ENCODE data around the gene CERKL.

CERKL gene

DNA sequence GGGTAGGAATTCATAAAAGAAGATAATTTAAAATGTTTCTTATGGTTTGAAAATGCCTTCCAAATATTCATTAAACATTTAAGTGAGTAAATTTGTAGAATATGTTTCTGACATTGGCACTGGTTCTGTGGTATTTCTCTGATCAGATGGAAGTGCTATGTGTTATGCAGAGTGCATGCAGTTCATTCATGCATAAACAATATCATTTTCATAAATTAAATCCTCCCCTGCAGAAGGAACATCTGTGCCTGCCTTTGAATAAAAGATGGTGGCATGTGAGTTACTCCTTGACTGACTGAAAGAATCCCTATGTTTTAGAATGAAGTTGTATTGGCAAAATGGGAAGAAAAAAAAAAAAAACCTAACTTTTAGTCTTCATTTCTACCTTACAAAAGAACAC lies 17.6 kb upstream of the CERKL start:
- TF ChIP-seq, protein P1, sequence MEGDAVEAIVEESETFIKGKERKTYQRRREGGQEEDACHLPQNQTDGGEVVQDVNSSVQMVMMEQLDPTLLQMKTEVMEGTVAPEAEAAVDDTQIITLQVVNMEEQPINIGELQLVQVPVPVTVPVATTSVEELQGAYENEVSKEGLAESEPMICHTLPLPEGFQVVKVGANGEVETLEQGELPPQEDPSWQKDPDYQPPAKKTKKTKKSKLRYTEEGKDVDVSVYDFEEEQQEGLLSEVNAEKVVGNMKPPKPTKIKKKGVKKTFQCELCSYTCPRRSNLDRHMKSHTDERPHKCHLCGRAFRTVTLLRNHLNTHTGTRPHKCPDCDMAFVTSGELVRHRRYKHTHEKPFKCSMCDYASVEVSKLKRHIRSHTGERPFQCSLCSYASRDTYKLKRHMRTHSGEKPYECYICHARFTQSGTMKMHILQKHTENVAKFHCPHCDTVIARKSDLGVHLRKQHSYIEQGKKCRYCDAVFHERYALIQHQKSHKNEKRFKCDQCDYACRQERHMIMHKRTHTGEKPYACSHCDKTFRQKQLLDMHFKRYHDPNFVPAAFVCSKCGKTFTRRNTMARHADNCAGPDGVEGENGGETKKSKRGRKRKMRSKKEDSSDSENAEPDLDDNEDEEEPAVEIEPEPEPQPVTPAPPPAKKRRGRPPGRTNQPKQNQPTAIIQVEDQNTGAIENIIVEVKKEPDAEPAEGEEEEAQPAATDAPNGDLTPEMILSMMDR (conservative IDR thresholded peaks at IDR 0.05; ENCODE audit: low read length) = no peak
- no peak for TF ChIP-seq EZH2phosphoT487 (IDR thresholded peaks at IDR 0.05; ENCODE audit: borderline replicate concordance)
- Histone ChIP-seq H3K9ac (ENCODE audit: low read depth, low read length, poor library complexity, severe bottlenecking) (no peak overlapping the region), H3K4me1 (ENCODE audit: insufficient read depth, low read length, poor library complexity, severe bottlenecking) (no peaks in the 10 kb centered on the region), H3K4me2 (ENCODE audit: low read depth, low read length, poor library complexity, severe bottlenecking) (no peak overlapping the region), H4K20me1 (ENCODE audit: insufficient read depth, low read length, poor library complexity, severe bottlenecking) (no peaks in the 10 kb centered on the region), H3K79me2 (ENCODE audit: insufficient read depth, low read length) (no peaks in the 10 kb centered on the region), H3K9me3 (ENCODE audit: insufficient read depth, low read depth, low read length) (no peaks in the 10 kb centered on the region), H2AFZ (ENCODE audit: low read length) (no peak overlapping the region), H3K27me3 (ENCODE audit: insufficient read depth, low read length, poor library complexity, severe bottlenecking) (no peaks in the 10 kb centered on the region), H3K36me3 (ENCODE audit: insufficient read depth, low read length) (no peaks in the 10 kb centered on the region), H3K4me3 (ENCODE audit: low read length, poor library complexity, severe bottlenecking) (no peak overlapping the region), H3K9me2 (replicated peaks; ENCODE audit: low read depth, low read length) (no peaks in the 10 kb centered on the region), H3F3A (ENCODE audit: low read depth) (no peaks in the 10 kb centered on the region)

DNA sequence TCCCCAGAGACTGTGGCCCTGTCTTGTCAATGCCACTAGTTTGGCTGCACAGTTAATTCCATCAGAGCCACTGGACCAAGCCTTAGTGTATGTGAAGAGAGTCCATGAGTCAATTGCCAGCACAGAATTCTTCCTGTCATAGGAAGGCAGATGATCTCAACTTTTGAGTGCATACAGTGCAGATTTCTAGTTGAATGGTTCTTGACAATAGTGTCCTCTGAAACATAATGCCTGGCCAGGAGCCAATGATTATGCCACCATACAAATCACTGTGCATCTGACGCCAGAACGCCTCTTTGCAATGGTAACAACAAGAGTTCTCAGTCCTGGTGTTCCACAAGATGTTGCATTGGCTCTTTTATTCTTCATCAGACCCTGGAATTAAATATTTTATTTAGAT lies 16.3 kb upstream of the CERKL start:
- H2AFZ ChIP-seq (ENCODE audit: low read length) = no peak overlapping the region
- no peaks in the 10 kb centered on the region for H4K20me1 ChIP-seq (ENCODE audit: insufficient read depth, low read length, poor library complexity, severe bottlenecking)
- H3K9me2 ChIP-seq (replicated peaks; ENCODE audit: low read depth, low read length) = no peaks in the 10 kb centered on the region
- H3K79me2 ChIP-seq (ENCODE audit: insufficient read depth, low read length) = no peaks in the 10 kb centered on the region
- H3K36me3 ChIP-seq (ENCODE audit: insufficient read depth, low read length) = no peaks in the 10 kb centered on the region
- H3K9ac ChIP-seq (ENCODE audit: low read depth, low read length, poor library complexity, severe bottlenecking) = no peak overlapping the region
- H3K4me2 ChIP-seq (ENCODE audit: low read depth, low read length, poor library complexity, severe bottlenecking) = no peak overlapping the region
- no peaks in the 10 kb centered on the region for H3K4me1 ChIP-seq (ENCODE audit: insufficient read depth, low read length, poor library complexity, severe bottlenecking)
- no peaks in the 10 kb centered on the region for H3K9me3 ChIP-seq (ENCODE audit: insufficient read depth, low read depth, low read length)
- H3F3A ChIP-seq (ENCODE audit: low read depth) = no peaks in the 10 kb centered on the region
- no peak overlapping the region for H3K4me3 ChIP-seq (ENCODE audit: low read length, poor library complexity, severe bottlenecking)
- no peaks in the 10 kb centered on the region for H3K27me3 ChIP-seq (ENCODE audit: insufficient read depth, low read length, poor library complexity, severe bottlenecking)
- no peak for TF ChIP-seq EZH2phosphoT487 (IDR thresholded peaks at IDR 0.05; ENCODE audit: borderline replicate concordance)
- TF ChIP-seq, protein P1 (conservative IDR thresholded peaks at IDR 0.05; ENCODE audit: low read length) = no peak

DNA sequence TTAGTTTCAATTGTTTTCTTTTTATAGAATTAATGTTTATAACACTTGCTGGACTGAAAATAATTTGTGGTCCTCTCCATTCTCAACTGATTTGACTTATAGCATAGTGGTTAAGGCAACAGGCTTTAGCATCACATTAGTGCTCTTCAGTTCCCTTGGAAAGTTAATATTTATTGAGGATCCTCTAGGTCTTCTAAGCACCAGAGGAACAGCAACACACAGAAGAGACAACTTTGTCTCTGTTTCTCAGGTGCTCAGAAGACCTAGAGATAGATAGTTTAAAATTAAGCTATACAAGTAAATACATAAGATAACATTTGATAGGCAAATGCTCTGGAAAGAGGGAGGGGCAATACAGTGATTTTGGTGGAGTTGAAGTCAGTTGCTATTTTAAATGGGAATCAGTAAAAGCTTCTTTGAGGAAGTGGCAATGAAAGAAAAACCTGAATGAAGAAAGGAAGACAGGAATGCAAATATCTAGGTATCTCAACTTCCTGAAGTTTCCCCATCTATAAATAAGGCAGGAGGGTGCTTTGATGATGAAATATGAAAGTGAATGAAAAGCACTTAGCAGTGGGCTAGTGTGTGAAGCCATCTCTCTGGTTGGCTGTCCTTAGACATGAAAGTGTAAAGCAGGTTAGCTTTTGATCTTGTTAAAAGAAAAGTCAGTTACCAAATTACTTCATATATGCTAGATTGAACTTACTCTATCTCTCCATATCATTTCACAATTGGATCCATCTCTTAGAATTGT lies 15.5 kb upstream of the CERKL start:
- H2AFZ ChIP-seq (ENCODE audit: low read length) = no peak overlapping the region
- H3F3A ChIP-seq (ENCODE audit: low read depth) = no peaks in the 10 kb centered on the region
- H3K79me2 ChIP-seq (ENCODE audit: insufficient read depth, low read length) = no peaks in the 10 kb centered on the region
- H3K9me2 ChIP-seq (replicated peaks; ENCODE audit: low read depth, low read length) = no peaks in the 10 kb centered on the region
- no peaks in the 10 kb centered on the region for H3K36me3 ChIP-seq (ENCODE audit: insufficient read depth, low read length)
- no peaks in the 10 kb centered on the region for H3K9me3 ChIP-seq (ENCODE audit: insufficient read depth, low read depth, low read length)
- TF ChIP-seq EZH2phosphoT487 (IDR thresholded peaks at IDR 0.05; ENCODE audit: borderline replicate concordance) = no peak
- TF ChIP-seq, protein P1 (conservative IDR thresholded peaks at IDR 0.05; ENCODE audit: low read length) = no peak
- H3K9ac ChIP-seq (ENCODE audit: low read depth, low read length, poor library complexity, severe bottlenecking) = no peak overlapping the region
- no peak overlapping the region for H3K4me3 ChIP-seq (ENCODE audit: low read length, poor library complexity, severe bottlenecking)
- no peaks in the 10 kb centered on the region for H3K27me3 ChIP-seq (ENCODE audit: insufficient read depth, low read length, poor library complexity, severe bottlenecking)
- no peaks in the 10 kb centered on the region for H3K4me1 ChIP-seq (ENCODE audit: insufficient read depth, low read length, poor library complexity, severe bottlenecking)
- no peak overlapping the region for H3K4me2 ChIP-seq (ENCODE audit: low read depth, low read length, poor library complexity, severe bottlenecking)
- no peaks in the 10 kb centered on the region for H4K20me1 ChIP-seq (ENCODE audit: insufficient read depth, low read length, poor library complexity, severe bottlenecking)

Data from Loucy (cell line).